Endothelial cell of umbilical vein (primary cell): ENCODE results near the gene IL3RA. TPM values are rescaled to one million over a fixed set of nuclear protein-coding genes. Genes with fewer than 3 reads are reported as not detected.

Experiments used
- BruUV-seq: library from RNA; stranded (reverse); fragments of 400-500 nt; replicated peaks from 2 replicates; lab custom pipeline; 2021; lab: Mats Ljungman, UMichigan
- CTCF ChIA-PET: fragments of 300-600, 350-600 bp; sonication (Branson Sonifier 250); formaldehyde crosslinking; loops from one replicate; lab custom pipeline; 2021; ENCODE audit warnings: antibody characterized with exemption, inconsistent platforms; lab: Charles Lee
- POLR2A ChIA-PET: fragments of 300-600, 350-600 bp; sonication (Branson Sonifier 250); formaldehyde crosslinking; loops from one replicate; lab custom pipeline; 2021; ENCODE audit warnings: antibody characterized with exemption, inconsistent platforms; lab: Charles Lee
- DNase-seq: peaks from one replicate; pipeline ENCODE4 v3.0.0-alpha.2; 2011; ENCODE audit warnings: low read depth, low spot score
- FAIRE-seq: peaks from 2 replicates; lab custom pipeline; 2011; peaks lifted over from hg19 to GRCh38; lab: Jason Lieb, UNC
- H2AFZ ChIP-seq: 2 replicates; pipeline ENCODE4 v1.6.0; 2012; ENCODE audit warnings: low read depth, low read length, control low read depth, inconsistent platforms
- H3K27ac ChIP-seq: 2 replicates; pipeline ENCODE4 v1.5.1; 2011; ENCODE audit warnings: low read depth, mild to moderate bottlenecking, control low read depth, low read length, moderate library complexity; ENCODE audit not compliant: insufficient read depth
- H3K27me3 ChIP-seq, 2 experiments: 2 replicates each; pipeline versions ENCODE4 v1.6.0 to v1.6.1; 2011; ENCODE audit warnings: low read length in 2 of 2, mixed read lengths in 1 of 2; ENCODE audit not compliant: control insufficient read depth in 2 of 2, insufficient read depth in 2 of 2
- H3K36me3 ChIP-seq, 2 experiments: 2 replicates in 1 of 2; 3 replicates in 1 of 2; pipeline ENCODE4 v1.5.1; 2011; ENCODE audit warnings: low read length in 2 of 2, mild to moderate bottlenecking in 1 of 2, moderate library complexity in 1 of 2; ENCODE audit not compliant: control insufficient read depth in 2 of 2, insufficient read depth in 2 of 2; ENCODE audit errors: extremely low read depth in 1 of 2
- H3K4me1 ChIP-seq: 3 replicates; pipeline ENCODE4 v1.5.1; 2011; ENCODE audit warnings: mild to moderate bottlenecking, low read length; ENCODE audit not compliant: control insufficient read depth, insufficient read depth; ENCODE audit errors: extremely low read depth
- H3K4me2 ChIP-seq: 2 replicates; pipeline ENCODE4 v1.6.1; 2011; ENCODE audit warnings: low read length, control low read depth, mixed read lengths; ENCODE audit not compliant: insufficient read depth
- H3K4me3 ChIP-seq, 3 experiments: fragments of 200-600 bp in 1 of 3; sonication (generic), shearing (Covaris generic) in 1 of 3; replicated peaks in 1 of 3; 2 replicates each; pipeline ENCODE4 v1.5.1; 2011 to 2016; ENCODE audit warnings: control low read depth in 3 of 3, low read length in 3 of 3, mild to moderate bottlenecking in 2 of 3, inconsistent platforms in 1 of 3, low read depth in 1 of 3, moderate library complexity in 1 of 3; ENCODE audit not compliant: insufficient read depth in 1 of 3
- H3K79me2 ChIP-seq: 2 replicates; pipeline ENCODE4 v1.6.0; 2012; ENCODE audit warnings: low read length, inconsistent platforms; ENCODE audit not compliant: control insufficient read depth, insufficient read depth
- H3K9ac ChIP-seq: replicated peaks from 2 replicates; pipeline ENCODE3; 2011; ENCODE audit warnings: low read length, control low read depth; ENCODE audit not compliant: insufficient read depth; ENCODE audit errors: extremely low read depth
- H3K9me1 ChIP-seq: replicated peaks from 3 replicates; pipeline ENCODE4 v1.6.0; 2011; ENCODE audit warnings: mild to moderate bottlenecking, low read length; ENCODE audit not compliant: control insufficient read depth, insufficient read depth; ENCODE audit errors: extremely low read depth
- H3K9me3 ChIP-seq: replicated peaks from 2 replicates; pipeline ENCODE4 v1.5.1; 2012; ENCODE audit warnings: low read length, inconsistent platforms; ENCODE audit not compliant: control insufficient read depth, insufficient read depth
- H4K20me1 ChIP-seq: replicated peaks from 2 replicates; pipeline ENCODE3; 2011; ENCODE audit warnings: mild to moderate bottlenecking, low read length; ENCODE audit not compliant: control insufficient read depth, insufficient read depth; ENCODE audit errors: extremely low read depth
- EZH2 ChIP-seq: IDR thresholded peaks from 2 replicates; pipeline ENCODE4 v1.6.1; 2012; ENCODE audit warnings: borderline replicate concordance, low read depth, mild to moderate bottlenecking, moderate library complexity, low read length, inconsistent platforms; ENCODE audit not compliant: severe bottlenecking
- FOS ChIP-seq: IDR thresholded peaks from 2 replicates; pipeline ENCODE4 v1.6.1; 2011; ENCODE audit warnings: mild to moderate bottlenecking, low read length, moderate library complexity, borderline replicate concordance; ENCODE audit not compliant: insufficient read depth
- GATA2 ChIP-seq: IDR thresholded peaks from 2 replicates; pipeline ENCODE4 v1.7.0; 2011; ENCODE audit warnings: low read depth, mild to moderate bottlenecking, moderate library complexity, mixed read lengths, low read length; ENCODE audit not compliant: insufficient read length, insufficient read depth
- JUN ChIP-seq: IDR thresholded peaks from 2 replicates; pipeline ENCODE4 v1.6.1; 2011; ENCODE audit warnings: borderline replicate concordance, low read depth; ENCODE audit not compliant: insufficient read length, insufficient read depth
- MYC ChIP-seq: IDR thresholded peaks from one replicate; pipeline ENCODE4 v1.6.1; 2011; ENCODE audit warnings: mild to moderate bottlenecking, low read depth, low read length
- POLR2A ChIP-seq: IDR thresholded peaks from 2 replicates; pipeline ENCODE4 v1.6.1; 2012; ENCODE audit warnings: low read depth, mild to moderate bottlenecking, control low read depth, low read length
- POLR2AphosphoS5 ChIP-seq: IDR thresholded peaks from 2 replicates; pipeline ENCODE4 v1.6.1; 2012; ENCODE audit warnings: low read depth, mild to moderate bottlenecking, control low read depth, low read length, moderate library complexity; ENCODE audit not compliant: insufficient read depth
- dilution Hi-C: fragments of 300-500 bp; cut with MboI; formaldehyde crosslinking; loops from one replicate; pipeline ENCODE4 v1.15.0; 2019; ENCODE audit warnings: low sequenced_read_pairs; ENCODE audit not compliant: extremely low pct_ligation_motif_present
- intact Hi-C: fragments of 100-400 bp; cut with micrococcal nuclease; formaldehyde crosslinking; loops from one replicate; pipeline ENCODE4 v1.10.0; 2022
- polyA plus RNA-seq, 4 experiments: library from polyadenylated mRNA; depleted of rRNA in 3 of 4; stranded (reverse) in 3 of 4; unstranded in 1 of 4; fragments of >200 nt; gene quantifications; 2 replicates each; pipeline versions ENCODE4 v1.2.1 to v1.2.3, GENCODE V29; 2011 to 2012; ENCODE audit warnings: missing spikeins in 1 of 4
- total RNA-seq: library from RNA; stranded (reverse); gene quantifications from 2 replicates; pipeline ENCODE4 v1.2.3, GENCODE V29; 2021
- TF ChIP-seq, protein P1 (sequence below): IDR thresholded peaks from 2 replicates; pipeline ENCODE4 v1.6.1; 2011; ENCODE audit not compliant: insufficient read depth, insufficient read length
- TF ChIP-seq, protein P2 (sequence below), 2 donors: IDR thresholded peaks; 1 replicate in 1 of 2; 2 replicates in 1 of 2; pipeline ENCODE4 v1.5.1; 2011; ENCODE audit warnings: low read length in 2 of 2, mild to moderate bottlenecking in 2 of 2, moderate library complexity in 2 of 2, control low read depth in 1 of 2, inconsistent platforms in 1 of 2, low read depth in 1 of 2; ENCODE audit not compliant: insufficient read depth in 1 of 2; ENCODE audit errors: extremely low read depth in 1 of 2

IL3RA gene
- total and polyA plus RNA-seq, 2 donors (not counting 3 experiments of a cell fraction or from before 2014, with no cell fraction given) = 28.9 to 35.1 TPM

DNA sequence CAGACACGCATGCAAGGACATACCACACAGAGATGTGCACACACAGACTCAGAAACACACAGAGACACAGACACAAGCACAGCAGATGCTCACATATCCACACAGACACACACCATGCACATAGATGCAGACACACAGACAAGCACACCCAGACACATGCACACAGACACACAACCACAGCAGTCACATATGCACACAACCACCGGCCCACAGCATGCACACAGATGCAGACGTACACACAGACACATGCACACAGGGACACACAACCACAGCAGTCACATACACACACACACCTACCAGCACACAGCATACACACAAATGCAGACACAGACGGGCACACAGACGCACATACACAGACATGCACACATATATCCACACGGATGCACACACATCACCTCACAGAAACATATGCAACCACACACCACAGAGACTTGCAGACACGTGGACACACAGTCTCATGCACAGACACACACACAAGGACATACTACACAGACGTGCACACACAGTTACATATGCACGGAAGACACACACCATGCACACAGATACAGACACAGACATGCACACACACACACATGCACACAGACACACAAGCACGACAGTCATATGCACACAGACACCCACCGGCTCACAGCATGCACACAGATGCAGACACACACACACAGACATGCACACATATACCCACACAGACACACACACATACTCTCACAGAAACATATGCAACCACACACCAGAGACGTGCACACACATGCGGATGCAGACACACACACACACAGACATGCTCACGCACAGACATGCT, 80.6 kb downstream of the IL3RA start:
- intact Hi-C loops = no loop called here
- H3K9me3 ChIP-seq = no peaks in the 10 kb centered on the region
- H3K4me1 ChIP-seq = no peaks in the 10 kb centered on the region
- H3K27me3 ChIP-seq = no peaks in the 10 kb centered on the region
- H3K9me1 ChIP-seq = no peaks in the 10 kb centered on the region
- BruUV-seq = TSS peak; percentile 15
- H3K9ac ChIP-seq = no peak overlapping the region
- H3K36me3 ChIP-seq = peaks cover 0 to 29% of the 10 kb centered on the region in 2 experiments
- dilution Hi-C loops = no loop called here
- TF ChIP-seq, protein P1, sequence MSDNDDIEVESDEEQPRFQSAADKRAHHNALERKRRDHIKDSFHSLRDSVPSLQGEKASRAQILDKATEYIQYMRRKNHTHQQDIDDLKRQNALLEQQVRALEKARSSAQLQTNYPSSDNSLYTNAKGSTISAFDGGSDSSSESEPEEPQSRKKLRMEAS = no peak
- TF ChIP-seq GATA2 (no peak), FOS (no peak), JUN (no peak), EZH2 (no peak), POLR2AphosphoS5 (no peak), POLR2A (no peak), MYC (no peak)
- TF ChIP-seq, protein P2, sequence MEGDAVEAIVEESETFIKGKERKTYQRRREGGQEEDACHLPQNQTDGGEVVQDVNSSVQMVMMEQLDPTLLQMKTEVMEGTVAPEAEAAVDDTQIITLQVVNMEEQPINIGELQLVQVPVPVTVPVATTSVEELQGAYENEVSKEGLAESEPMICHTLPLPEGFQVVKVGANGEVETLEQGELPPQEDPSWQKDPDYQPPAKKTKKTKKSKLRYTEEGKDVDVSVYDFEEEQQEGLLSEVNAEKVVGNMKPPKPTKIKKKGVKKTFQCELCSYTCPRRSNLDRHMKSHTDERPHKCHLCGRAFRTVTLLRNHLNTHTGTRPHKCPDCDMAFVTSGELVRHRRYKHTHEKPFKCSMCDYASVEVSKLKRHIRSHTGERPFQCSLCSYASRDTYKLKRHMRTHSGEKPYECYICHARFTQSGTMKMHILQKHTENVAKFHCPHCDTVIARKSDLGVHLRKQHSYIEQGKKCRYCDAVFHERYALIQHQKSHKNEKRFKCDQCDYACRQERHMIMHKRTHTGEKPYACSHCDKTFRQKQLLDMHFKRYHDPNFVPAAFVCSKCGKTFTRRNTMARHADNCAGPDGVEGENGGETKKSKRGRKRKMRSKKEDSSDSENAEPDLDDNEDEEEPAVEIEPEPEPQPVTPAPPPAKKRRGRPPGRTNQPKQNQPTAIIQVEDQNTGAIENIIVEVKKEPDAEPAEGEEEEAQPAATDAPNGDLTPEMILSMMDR (IDR thresholded peaks at IDR 0.05; ENCODE audit: extremely low read depth in 1 of 2, insufficient read depth in 1 of 2, low read depth in 1 of 2, low read length in 2 of 2) = no peak
- no peak overlapping the region for H3K4me2 ChIP-seq
- no peak overlapping the region for H3K4me3 ChIP-seq
- no peak overlapping the region for H2AFZ ChIP-seq
- no peaks in the 10 kb centered on the region for H3K79me2 ChIP-seq
- CTCF ChIA-PET = no interaction called here
- DNase-seq (no peak), FAIRE-seq (no peak)
- POLR2A ChIA-PET = no interaction called here
- no peak overlapping the region for H3K27ac ChIP-seq
- no peaks in the 10 kb centered on the region for H4K20me1 ChIP-seq
